SK-N-MC (cell line): ENCODE measurements around the gene YIF1A.

Experiments used
- DNase-seq: peaks from one replicate; pipeline ENCODE4 v3.0.0-alpha.2; 2011; ENCODE audit warnings: low read depth, low spot score
- H3K27ac ChIP-seq: fragments of 200-600 bp; sonication (generic); 2 replicates; pipeline ENCODE4 v1.5.1; 2016; ENCODE audit warnings: mixed run types
- H3K36me3 ChIP-seq: fragments of 200-600 bp; sonication (generic); 2 replicates; pipeline ENCODE4 v1.6.1; 2017; ENCODE audit warnings: antibody characterized with exemption, low read length, mixed read lengths; ENCODE audit not compliant: insufficient read depth
- H3K4me3 ChIP-seq: fragments of 200-600 bp; sonication (generic); 2 replicates; pipeline ENCODE4 v1.5.1; 2016
- H3K9ac ChIP-seq: fragments of 200-600 bp; sonication (generic); 2 replicates; pipeline ENCODE4 v1.8.0; 2017; ENCODE audit warnings: mixed run types, mixed read lengths; ENCODE audit not compliant: insufficient read length
- H3K9me3 ChIP-seq: fragments of 200-600 bp; sonication (generic); 2 replicates; pipeline ENCODE4 v1.6.1; 2017; ENCODE audit warnings: low read depth, mild to moderate bottlenecking, antibody characterized with exemption, low read length, moderate library complexity, mixed read lengths
- EZH2 ChIP-seq: fragments of 200-600 bp; sonication (generic); IDR thresholded peaks from one replicate; pipeline ENCODE4 v1.6.1; 2017; ENCODE audit warnings: antibody characterized with exemption
- FOXP2 ChIP-seq: optimal IDR thresholded peaks from 2 replicates; pipeline ENCODE3; 2011; ENCODE audit warnings: mild to moderate bottlenecking, moderate library complexity; ENCODE audit not compliant: insufficient read depth; ENCODE audit errors: extremely low read length, control extremely low read depth
- POLR2AphosphoS5 ChIP-seq: IDR thresholded peaks from 2 replicates; pipeline ENCODE4 v1.6.1; 2012; ENCODE audit warnings: mild to moderate bottlenecking, low read depth, low read length, borderline replicate concordance

Gene YIF1A

GRCh38 chr11:66239511-66239910 is 49.4 kb downstream of the YIF1A start:
- DNase-seq = no peak
- Histone ChIP-seq H3K27ac (no peak overlapping the region), H3K4me3 (no peak overlapping the region), H3K9me3 (no peaks in the 10 kb centered on the region), H3K9ac (no peak overlapping the region), H3K36me3 (no peaks in the 10 kb centered on the region; the same call in 1 of the 2 replicates)
- TF ChIP-seq FOXP2 = no peak
- TF ChIP-seq EZH2 = no peak
- TF ChIP-seq POLR2AphosphoS5 = no peak

- Histone ChIP-seq H3K27ac (no peak overlapping the region), H3K4me3 (no peak overlapping the region), H3K9ac (no peak overlapping the region), H3K36me3 (no peaks in the 10 kb centered on the region; the same call in 1 of the 2 replicates), H3K9me3 (no peaks in the 10 kb centered on the region)
- no peak for TF ChIP-seq FOXP2
- TF ChIP-seq EZH2 = no peak
- no peak for TF ChIP-seq POLR2AphosphoS5
- no peak for DNase-seq
Observed at GRCh38 chr11:66238786-66239413, 50.0 kb downstream of the YIF1A start.

GRCh38 chr11:66237867-66238266 is 51.1 kb downstream of the YIF1A start:
- Histone ChIP-seq H3K9me3 (no peaks in the 10 kb centered on the region), H3K4me3 (no peak overlapping the region), H3K9ac (no peak overlapping the region), H3K36me3 (no peaks in the 10 kb centered on the region; the same call in 1 of the 2 replicates), H3K27ac (no peak overlapping the region)
- TF ChIP-seq EZH2 (no peak), POLR2AphosphoS5 (no peak), FOXP2 (no peak)
- DNase-seq = no peak

- Histone ChIP-seq H3K9me3 (no peaks in the 10 kb centered on the region), H3K4me3 (no peak overlapping the region), H3K27ac (no peak overlapping the region), H3K36me3 (no peaks in the 10 kb centered on the region; the same call in 1 of the 2 replicates), H3K9ac (no peak overlapping the region)
- no peak for TF ChIP-seq FOXP2
- TF ChIP-seq POLR2AphosphoS5 = no peak
- no peak for TF ChIP-seq EZH2
- DNase-seq = no peak
Observed at GRCh38 chr11:66235141-66235540, 53.8 kb downstream of the YIF1A start.
